Germinal center (tissue), 1 donor: ENCODE measurements around the gene CLEC20A.
A peak's percentile ranks its signal among the peaks of the same experiment; 100 is the strongest.
"Not testable (repeated sequence)": the region's sequence is repeated elsewhere in the genome, so short reads cannot be mapped to it uniquely, and the experiment has no call there.

Experiments
- DNase-seq: peaks from one replicate; pipeline ENCODE4 v3.0.0; 2012; ENCODE audit warnings: mixed read lengths, low spot score

Gene CLEC20A

GRCh38 chr1:178528953-178529335 is 32.2 kb upstream of the CLEC20A start:
- no peak for DNase-seq

- no peak for DNase-seq
Observed at GRCh38 chr1:178528228-178528952, 31.6 kb upstream of the CLEC20A start.

GRCh38 chr1:178527117-178527516 is 30.4 kb upstream of the CLEC20A start:
- DNase-seq, result no peak

- DNase-seq, result no peak
Observed at GRCh38 chr1:178521241-178521640, 24.5 kb upstream of the CLEC20A start.

- no peak for DNase-seq
Observed at GRCh38 chr1:178520803-178521202, 24.0 kb upstream of the CLEC20A start.

- DNase-seq, result no peak
Observed at GRCh38 chr1:178518894-178519293, 22.1 kb upstream of the CLEC20A start.

- DNase-seq, result no peak
Observed at GRCh38 chr1:178516110-178516509, 19.3 kb upstream of the CLEC20A start.

- DNase-seq, result no peak
Observed at GRCh38 chr1:178513278-178513983, 16.7 kb upstream of the CLEC20A start.

- no peak for DNase-seq
Observed at GRCh38 chr1:178512566-178513277, 16.0 kb upstream of the CLEC20A start, which contains the start of gene TEX35. TSS of gene TEX35 (plus strand) at chr1:178513109. CDS start at chr1:178513189, 80 bp downstream.

- no peak for DNase-seq
Observed at GRCh38 chr1:178510155-178510554, 13.4 kb upstream of the CLEC20A start.

GRCh38 chr1:178509414-178510007 is 12.7 kb upstream of the CLEC20A start:
- no peak for DNase-seq

GRCh38 chr1:178506669-178507068 is 9.9 kb upstream of the CLEC20A start:
- no peak for DNase-seq

GRCh38 chr1:178506177-178506576 is 9.4 kb upstream of the CLEC20A start:
- DNase-seq, result no peak

GRCh38 chr1:178504286-178504685 is 7.5 kb upstream of the CLEC20A start:
- DNase-seq, result no peak

- no peak for DNase-seq
Observed at GRCh38 chr1:178503849-178504248, 7.1 kb upstream of the CLEC20A start.

GRCh38 chr1:178503316-178503715 is 6.6 kb upstream of the CLEC20A start:
- not testable (repeated sequence) for DNase-seq

- DNase-seq, result no peak
Observed at GRCh38 chr1:178502856-178503255, 6.1 kb upstream of the CLEC20A start.

GRCh38 chr1:178502330-178502714 is 5.6 kb upstream of the CLEC20A start:
- DNase-seq, result no peak

- DNase-seq, result peak; percentile 80
Observed at GRCh38 chr1:178501705-178502329, 5.1 kb upstream of the CLEC20A start.

GRCh38 chr1:178500936-178501554 is 4.3 kb upstream of the CLEC20A start:
- DNase-seq, result no peak

- DNase-seq, result no peak
Observed at GRCh38 chr1:178500091-178500770, 3.5 kb upstream of the CLEC20A start.
